Thymus (tissue), 11 donors: ENCODE measurements around the gene TUFT1. TPM values are rescaled to one million over a fixed set of nuclear protein-coding genes. Genes with fewer than 3 reads are reported as not detected.
"Not testable (repeated sequence)": the region's sequence is repeated elsewhere in the genome, so short reads cannot be mapped to it uniquely, and the experiment has no call there.

ENCODE experiments used
- DNase-seq, 9 donors: peaks; one replicate each; pipeline ENCODE4 v3.0.0-alpha.2; 2013; ENCODE audit warnings: low spot score in 9 of 9, low read depth in 6 of 9, missing footprints in 1 of 9
- H3K27ac ChIP-seq, 2 donors: one replicate each; pipeline ENCODE4 v1.5.1; 2013; ENCODE audit warnings: control low read depth in 1 of 2, low read depth in 1 of 2, low read length in 1 of 2, mild to moderate bottlenecking in 1 of 2, moderate library complexity in 1 of 2
- H3K27me3 ChIP-seq, 2 donors: one replicate each; pipeline ENCODE4 v1.5.1; 2013; ENCODE audit warnings: low read length in 1 of 2; ENCODE audit not compliant: control insufficient read depth in 2 of 2, insufficient read depth in 1 of 2
- H3K36me3 ChIP-seq, 2 donors: one replicate each; pipeline ENCODE4 v1.5.1; 2013; ENCODE audit warnings: low read length in 1 of 2, mild to moderate bottlenecking in 1 of 2, moderate library complexity in 1 of 2; ENCODE audit not compliant: control insufficient read depth in 2 of 2, insufficient read depth in 2 of 2
- H3K4me1 ChIP-seq, 2 donors: one replicate each; pipeline ENCODE4 v1.5.1; 2013; ENCODE audit warnings: low read length in 2 of 2; ENCODE audit not compliant: control insufficient read depth in 2 of 2, insufficient read depth in 2 of 2
- H3K4me3 ChIP-seq, 2 donors: one replicate each; pipeline ENCODE4 v1.5.1; 2013; ENCODE audit warnings: low read length in 2 of 2, control low read depth in 1 of 2, mild to moderate bottlenecking in 1 of 2
- H3K9me3 ChIP-seq, 2 donors: one replicate each; pipeline ENCODE4 v1.5.1; 2013; ENCODE audit warnings: low read length in 1 of 2, mild to moderate bottlenecking in 1 of 2; ENCODE audit not compliant: control insufficient read depth in 2 of 2, insufficient read depth in 1 of 2
- WGBS: extraction: QIAGEN DNeasy Blood & Tissue Kit; methylation state at CpG from one replicate; pipeline ENCODE4 v1.1.7; 2013; 5-methylcytosine and 5-hydroxymethylcytosine counted together
- polyA plus RNA-seq: library from polyadenylated mRNA; stranded (reverse); fragments of 200-250 nt; gene quantifications from one replicate; pipeline ENCODE4 v1.2.3, GENCODE V29; 2013
- total RNA-seq: library from RNA; stranded (reverse); fragments of 120-200 nt; gene quantifications from one replicate; pipeline ENCODE4 v1.2.4, GENCODE V29; 2013
- donor health status: healthy.

Gene TUFT1
- total and polyA plus RNA-seq, 2 donors: 2.1 to 6.9 TPM

GRCh38 chr1:151612501-151613281 lies 72.6 kb downstream of the TUFT1 start:
- WGBS: 3% methylated on average over 44 of the region's 44 CpGs
- peak overlapping the region in 1 of 2 donors; percentile 91 for H3K27ac ChIP-seq
- peaks cover 0 to 5% of the 10 kb centered on the region in 2 donors for H3K27me3 ChIP-seq
- no peaks in the 10 kb centered on the region for H3K9me3 ChIP-seq
- peak in 5 of 9 donors; percentile 24 to 61 (median 29) for DNase-seq
- H3K36me3 ChIP-seq: no peaks in the 10 kb centered on the region
- peaks cover 5 to 12% of the 10 kb centered on the region in 2 donors for H3K4me1 ChIP-seq
- H3K4me3 ChIP-seq: peak overlapping the region; percentile 61 to 79

GRCh38 chr1:151613282-151613780 lies 73.2 kb downstream of the TUFT1 start:
- Histone ChIP-seq H3K4me1 (peaks cover 5 to 12% of the 10 kb centered on the region in 2 donors), H3K4me3 (peak overlapping the region; percentile 61 to 79), H3K36me3 (no peaks in the 10 kb centered on the region), H3K9me3 (no peaks in the 10 kb centered on the region), H3K27ac (no peak overlapping the region), H3K27me3 (peaks cover 0 to 2% of the 10 kb centered on the region in 2 donors)
- 77% methylated on average over 9 of the region's 9 CpGs for WGBS
- peak in 4 of 9 donors; percentile 2 to 34 (median 14) for DNase-seq

GRCh38 chr1:151615711-151616504 lies 75.8 kb downstream of the TUFT1 start:
- no peak for DNase-seq
- Histone ChIP-seq H3K9me3 (no peaks in the 10 kb centered on the region), H3K36me3 (no peaks in the 10 kb centered on the region), H3K4me1 (peaks cover 5 to 12% of the 10 kb centered on the region in 2 donors), H3K27me3 (no peaks in the 10 kb centered on the region), H3K4me3 (no peak overlapping the region), H3K27ac (no peak overlapping the region)
- WGBS: 97% methylated on average over 4 of the region's 4 CpGs

- H3K36me3 ChIP-seq: no peaks in the 10 kb centered on the region
- no peak overlapping the region for H3K4me3 ChIP-seq
- no peaks in the 10 kb centered on the region for H3K27me3 ChIP-seq
- H3K4me1 ChIP-seq: peaks cover 5 to 11% of the 10 kb centered on the region in 2 donors
- DNase-seq: no peak
- H3K9me3 ChIP-seq: no peaks in the 10 kb centered on the region
- WGBS: 95% methylated on average over 3 of the region's 3 CpGs
- H3K27ac ChIP-seq: no peak overlapping the region
Observed at GRCh38 chr1:151616505-151616849, 76.4 kb downstream of the TUFT1 start.

GRCh38 chr1:151618003-151618402 lies 77.9 kb downstream of the TUFT1 start:
- WGBS: 98% methylated on average over 3 of the region's 3 CpGs
- Histone ChIP-seq H3K27ac (no peak overlapping the region), H3K4me1 (peaks cover 3 to 7% of the 10 kb centered on the region in 2 donors), H3K36me3 (no peaks in the 10 kb centered on the region), H3K9me3 (no peaks in the 10 kb centered on the region), H3K27me3 (no peaks in the 10 kb centered on the region), H3K4me3 (no peak overlapping the region)
- no peak for DNase-seq

GRCh38 chr1:151618470-151618869 lies 78.4 kb downstream of the TUFT1 start:
- Histone ChIP-seq H3K9me3 (no peaks in the 10 kb centered on the region), H3K36me3 (no peaks in the 10 kb centered on the region), H3K27ac (no peak overlapping the region), H3K4me3 (no peak overlapping the region), H3K27me3 (no peaks in the 10 kb centered on the region), H3K4me1 (peaks cover 0 to 2% of the 10 kb centered on the region in 2 donors)
- no peak for DNase-seq

GRCh38 chr1:151618996-151619395 lies 78.9 kb downstream of the TUFT1 start:
- not testable (repeated sequence) for H3K4me1 ChIP-seq, DNase-seq, H3K36me3 ChIP-seq, H3K4me3 ChIP-seq, H3K9me3 ChIP-seq, H3K27me3 ChIP-seq, H3K27ac ChIP-seq
- WGBS: 96% methylated on average over 6 of the region's 6 CpGs

- no peak overlapping the region for H3K27ac ChIP-seq
- no peaks in the 10 kb centered on the region for H3K9me3 ChIP-seq
- H3K4me1 ChIP-seq: no peaks in the 10 kb centered on the region
- no peak overlapping the region for H3K4me3 ChIP-seq
- WGBS: 96% methylated on average over 6 of the region's 6 CpGs
- no peaks in the 10 kb centered on the region for H3K27me3 ChIP-seq
- DNase-seq: no peak
- no peaks in the 10 kb centered on the region for H3K36me3 ChIP-seq
Observed at GRCh38 chr1:151619489-151620093, 79.5 kb downstream of the TUFT1 start.

GRCh38 chr1:151620286-151620685 lies 80.2 kb downstream of the TUFT1 start:
- H3K4me1 ChIP-seq: no peaks in the 10 kb centered on the region
- no peak for DNase-seq
- no peak overlapping the region for H3K27ac ChIP-seq
- H3K27me3 ChIP-seq: no peaks in the 10 kb centered on the region
- no peak overlapping the region for H3K4me3 ChIP-seq
- 75% methylated on average over 2 of the region's 2 CpGs for WGBS
- no peaks in the 10 kb centered on the region for H3K9me3 ChIP-seq
- H3K36me3 ChIP-seq: no peaks in the 10 kb centered on the region
